Upper lobe of left lung (tissue), 6 donors: ENCODE measurements around the gene TDRD6. TPM values are rescaled to one million over a fixed set of nuclear protein-coding genes. Genes with fewer than 3 reads are reported as not detected.
A peak's percentile ranks its signal among the peaks of the same experiment; 100 is the strongest.

Source experiments
- ATAC-seq, 2 donors: fragments of 200-7000 bp; cut with Tn5 transposase; one replicate each; pipeline ENCODE4 v1.9.1; 2022; ENCODE audit warnings: mild to moderate bottlenecking in 2 of 2, moderate library complexity in 2 of 2; ENCODE audit not compliant: low FRiP score in 2 of 2
- DNase-seq, 2 donors: peaks; one replicate each; pipeline ENCODE4 v3.0.0-alpha.2; 2019 to 2020
- H3K27ac ChIP-seq, 4 donors: fragments of 200-600 bp; sonication (generic); one replicate each; pipeline ENCODE4 v1.5.1; 2016 to 2019
- H3K27me3 ChIP-seq, 4 donors: fragments of 200-600 bp; sonication (generic); one replicate each; pipeline ENCODE4 v1.5.1; 2017 to 2019
- H3K36me3 ChIP-seq, 4 donors: fragments of 200-600 bp; sonication (generic); one replicate each; pipeline ENCODE4 v1.5.1; 2016 to 2019
- H3K4me1 ChIP-seq, 4 donors: fragments of 200-600 bp; sonication (generic); one replicate each; pipeline ENCODE4 v1.5.1; 2018 to 2019
- H3K4me3 ChIP-seq, 4 donors: fragments of 200-600 bp; sonication (generic); one replicate each; pipeline ENCODE4 v1.5.1; 2017 to 2019; ENCODE audit warnings: mild to moderate bottlenecking in 2 of 4, moderate library complexity in 1 of 4
- H3K9me3 ChIP-seq, 4 donors: fragments of 200-600 bp; sonication (generic); one replicate each; pipeline ENCODE4 v1.5.1; 2018 to 2019
- CTCF ChIP-seq, 6 experiments: fragments of 450-650 bp in 4 of 6; fragments of 200-600 bp in 2 of 6; sonication (generic) in 2 of 6; IDR thresholded peaks; one replicate each; pipeline ENCODE4 v1.5.1; 2016 to 2019; ENCODE audit warnings: antibody characterized with exemption in 6 of 6
- EP300 ChIP-seq, 4 donors: sonication (generic); formaldehyde crosslinking; IDR thresholded peaks; one replicate each; pipeline ENCODE4 v1.5.1; 2017; ENCODE audit warnings: antibody characterized with exemption in 4 of 4, control low read depth in 2 of 4
- POLR2A ChIP-seq, 4 donors: fragments of 450-650 bp; IDR thresholded peaks; one replicate each; pipeline ENCODE4 v1.5.1; 2016 to 2017; ENCODE audit warnings: antibody characterized with exemption in 4 of 4, mild to moderate bottlenecking in 2 of 4
- POLR2AphosphoS5 ChIP-seq, 2 donors: sonication (generic); formaldehyde crosslinking; IDR thresholded peaks; one replicate each; pipeline ENCODE4 v1.5.1; 2017; ENCODE audit warnings: antibody characterized with exemption in 2 of 2
- WGBS, 2 donors: methylation state at CpG; one replicate each; pipeline ENCODE4 v1.1.5; 2017 to 2018; 5-methylcytosine and 5-hydroxymethylcytosine counted together
- total RNA-seq, 6 donors: library from RNA; depleted of rRNA in 4 of 6; stranded (reverse); fragments of >200 nt in 4 of 6; gene quantifications; one replicate each; pipeline versions ENCODE4 v1.1.0 to v1.2.1, GENCODE V29; 2016 to 2021
- donor health status: DM: no; HTN: no; CAD: no; lungs with moderate emphysema.
- donor health status: DM: no; HTN: yes; CAD: no; lungs with severe emphysema.

TDRD6 gene
- total RNA-seq, 6 donors from 2014 or later = 0.15 to 3.1 (median 0.53) TPM

- DNase-seq = no peak
- 2 to 3% methylated on average over 6 of the region's 6 CpGs for WGBS, 2 donors
- Histone ChIP-seq H3K27ac (peak overlapping the region; percentile 31 to 84 (median 68)), H3K9me3 (no peaks in the 10 kb centered on the region), H3K36me3 (no peaks in the 10 kb centered on the region), H3K4me1 (peaks cover 0 to 11% (median 7%) of the 10 kb centered on the region in 4 donors), H3K27me3 (no peaks in the 10 kb centered on the region), H3K4me3 (peak overlapping the region; percentile 72 to 91 (median 81))
- no peak for TF ChIP-seq POLR2AphosphoS5 (IDR thresholded peaks at IDR 0.05)
- TF ChIP-seq POLR2A (IDR thresholded peaks at IDR 0.05) = no peak
- TF ChIP-seq EP300 (IDR thresholded peaks at IDR 0.05) = no peak
- TF ChIP-seq CTCF (IDR thresholded peaks at IDR 0.05) = no peak
- no peak for ATAC-seq
These were observed 35.5 kb upstream of the TDRD6 start for GRCh38 chr6:46652232-46652602.

- Histone ChIP-seq H3K9me3 (no peaks in the 10 kb centered on the region), H3K27ac (peak within 1 kb of the TSS; percentile 61 to 84 (median 74)), H3K4me1 (peaks cover 0 to 11% (median 7%) of the 10 kb centered on the region in 4 donors), H3K4me3 (peak within 1 kb of the TSS; percentile 72 to 91 (median 81)), H3K27me3 (no peaks in the 10 kb centered on the region), H3K36me3 (peaks cover 0 to 2% (median 0%) of the 10 kb centered on the region in 4 donors)
- peak; percentile 100 for ATAC-seq
- peak; percentile 97 to 98 for DNase-seq
- 1 to 2% methylated on average over 21 to 54 of the region's 72 CpGs for WGBS, 2 donors
- TF ChIP-seq EP300 (IDR thresholded peaks at IDR 0.05) = no peak
- TF ChIP-seq POLR2A (IDR thresholded peaks at IDR 0.05) = peak in 3 of 4 donors; percentile 40 to 66 (median 45)
These were observed 34.9 kb upstream of the TDRD6 start, which contains the start of the genes CYP39A1 and SLC25A27 for GRCh38 chr6:46652603-46653438. Gene CYP39A1, minus strand, starts transcription at chr6:46652818. Its CDS starts 236 bp downstream, at chr6:46652582. Gene SLC25A27, plus strand, starts transcription at chr6:46652975. Its CDS starts 218 bp downstream, at chr6:46653193.

GRCh38 chr6:46653439-46654195, 34.1 kb upstream of the TDRD6 start:
- Histone ChIP-seq H3K4me1 (peaks cover 0 to 11% (median 7%) of the 10 kb centered on the region in 4 donors), H3K36me3 (peaks cover 0 to 3% (median 0%) of the 10 kb centered on the region in 4 donors), H3K4me3 (peak overlapping the region; percentile 72 to 91 (median 81)), H3K27me3 (no peaks in the 10 kb centered on the region), H3K9me3 (no peaks in the 10 kb centered on the region), H3K27ac (peak overlapping the region; percentile 61 to 84 (median 74))
- ATAC-seq = no peak
- 20 to 22% methylated on average over 10 of the region's 10 CpGs for WGBS, 2 donors
- no peak for TF ChIP-seq CTCF (IDR thresholded peaks at IDR 0.05)
- no peak for TF ChIP-seq POLR2A (IDR thresholded peaks at IDR 0.05)
- no peak for TF ChIP-seq POLR2AphosphoS5 (IDR thresholded peaks at IDR 0.05)
- TF ChIP-seq EP300 (IDR thresholded peaks at IDR 0.05) = no peak
- no peak for DNase-seq

GRCh38 chr6:46655803-46656202, 31.9 kb upstream of the TDRD6 start:
- Histone ChIP-seq H3K4me1 (peaks cover 0 to 11% (median 7%) of the 10 kb centered on the region in 4 donors), H3K36me3 (peaks cover 0 to 3% (median 0%) of the 10 kb centered on the region in 4 donors), H3K9me3 (no peaks in the 10 kb centered on the region), H3K27ac (no peak overlapping the region), H3K27me3 (no peaks in the 10 kb centered on the region), H3K4me3 (no peak overlapping the region)
- WGBS, 2 donors = 77 to 80% methylated on average over 6 of the region's 6 CpGs
- DNase-seq = no peak
- TF ChIP-seq POLR2AphosphoS5 (IDR thresholded peaks at IDR 0.05) (no peak), CTCF (IDR thresholded peaks at IDR 0.05) (peak in 1 of 6 experiments; percentile 13)
- no peak for ATAC-seq

GRCh38 chr6:46657642-46658041, 30.0 kb upstream of the TDRD6 start:
- Histone ChIP-seq H3K27ac (no peak overlapping the region), H3K9me3 (no peaks in the 10 kb centered on the region), H3K27me3 (no peaks in the 10 kb centered on the region), H3K36me3 (peaks cover 0 to 3% (median 0%) of the 10 kb centered on the region in 4 donors), H3K4me3 (no peak overlapping the region), H3K4me1 (peaks cover 0 to 11% (median under 1%) of the 10 kb centered on the region in 4 donors)
- DNase-seq (no peak), ATAC-seq (no peak)
- no peak for TF ChIP-seq CTCF (IDR thresholded peaks at IDR 0.05)
- TF ChIP-seq POLR2A (IDR thresholded peaks at IDR 0.05) = no peak
- no peak for TF ChIP-seq POLR2AphosphoS5 (IDR thresholded peaks at IDR 0.05)
- TF ChIP-seq EP300 (IDR thresholded peaks at IDR 0.05) = no peak
